ENCODE results near the gene PEX11G. TPM values are rescaled to one million over a fixed set of nuclear protein-coding genes. Genes with fewer than 3 reads are reported as not detected.

Gene PEX11G
- total and polyA plus RNA-seq, 9 of the 15 experiments (the other 6 are each of a cell fraction or from before 2014, with no cell fraction given), result 0.07 to 3.2 (median 0.70) TPM; not detected in 1

DNA sequence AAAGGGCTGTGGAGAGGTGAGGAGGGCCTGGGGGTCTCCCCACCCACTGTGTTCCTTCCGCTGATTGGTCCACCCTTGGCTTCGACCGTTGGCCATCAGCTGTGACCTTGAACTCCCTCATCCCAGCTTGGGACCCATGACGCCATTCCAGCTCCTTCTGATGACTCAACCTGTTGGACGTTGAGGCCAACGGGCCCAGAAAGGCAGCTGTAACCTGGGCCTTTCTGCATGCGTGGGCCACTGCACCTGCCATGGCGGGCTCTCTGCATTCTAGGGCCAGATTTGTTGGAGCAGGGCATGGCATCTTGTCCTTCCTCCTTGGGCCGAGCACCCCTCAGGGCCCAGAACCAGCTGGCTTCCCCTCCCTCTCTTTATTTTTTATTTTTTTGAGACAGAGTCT, 30.2 kb downstream of the PEX11G start (continued):
- TF ChIP-seq, protein P1, sequence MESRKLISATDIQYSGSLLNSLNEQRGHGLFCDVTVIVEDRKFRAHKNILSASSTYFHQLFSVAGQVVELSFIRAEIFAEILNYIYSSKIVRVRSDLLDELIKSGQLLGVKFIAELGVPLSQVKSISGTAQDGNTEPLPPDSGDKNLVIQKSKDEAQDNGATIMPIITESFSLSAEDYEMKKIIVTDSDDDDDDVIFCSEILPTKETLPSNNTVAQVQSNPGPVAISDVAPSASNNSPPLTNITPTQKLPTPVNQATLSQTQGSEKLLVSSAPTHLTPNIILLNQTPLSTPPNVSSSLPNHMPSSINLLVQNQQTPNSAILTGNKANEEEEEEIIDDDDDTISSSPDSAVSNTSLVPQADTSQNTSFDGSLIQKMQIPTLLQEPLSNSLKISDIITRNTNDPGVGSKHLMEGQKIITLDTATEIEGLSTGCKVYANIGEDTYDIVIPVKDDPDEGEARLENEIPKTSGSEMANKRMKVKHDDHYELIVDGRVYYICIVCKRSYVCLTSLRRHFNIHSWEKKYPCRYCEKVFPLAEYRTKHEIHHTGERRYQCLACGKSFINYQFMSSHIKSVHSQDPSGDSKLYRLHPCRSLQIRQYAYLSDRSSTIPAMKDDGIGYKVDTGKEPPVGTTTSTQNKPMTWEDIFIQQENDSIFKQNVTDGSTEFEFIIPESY (CRISPR knock-in tag; IDR thresholded peaks at IDR 0.05), result no peak
- TF ChIP-seq POLR2H (tag; IDR thresholded peaks at IDR 0.05; ENCODE audit: low read depth) (no peak), POLR2AphosphoS5 (IDR thresholded peaks at IDR 0.05; ENCODE audit: control insufficient read depth, insufficient read depth, low read depth, low read length) (no peak), RCOR1 (IDR thresholded peaks at IDR 0.05; ENCODE audit: borderline replicate concordance in 1 of 2, low read depth in 2 of 2, low read length in 2 of 2) (no peak), CHCHD3 (CRISPR knock-in tag; IDR thresholded peaks at IDR 0.05) (no peak)

- Histone ChIP-seq H3K9me1 (ENCODE audit: control insufficient read depth, insufficient read depth, low read length) (no peaks in the 10 kb centered on the region), H3K9ac (ENCODE audit: insufficient read depth in 1 of 2, low read depth in 2 of 2, low read length in 2 of 2) (no peak overlapping the region), H3K36me3 (ENCODE audit: control insufficient read depth, insufficient read depth, low read length) (peaks cover 27% of the 10 kb centered on the region), H3K27ac (ENCODE audit: extremely low read depth, low read depth, low read length) (no peak overlapping the region), H3K79me2 (ENCODE audit: control insufficient read depth, insufficient read depth, low read length) (no peaks in the 10 kb centered on the region), H3K4me1 (replicated peaks in 1 of 2; ENCODE audit: control insufficient read depth in 2 of 2, insufficient read depth in 2 of 2, low read length in 2 of 2) (0 out of 5 replicates have a peak, but pooled peaks cover 0 to 2% of the 10 kb centered on the region in 2 experiments), H4K20me1 (replicated peaks; ENCODE audit: control insufficient read depth, insufficient read depth, low read length) (no peaks in the 10 kb centered on the region), H3K4me3 (no peak overlapping the region), H3K27me3 (ENCODE audit: control insufficient read depth in 2 of 2, insufficient read depth in 2 of 2, low read length in 2 of 2) (no peaks in the 10 kb centered on the region), H3K4me2 (ENCODE audit: insufficient read depth, low read length) (no peak overlapping the region), H2AFZ (ENCODE audit: low read depth, low read length) (no peak overlapping the region), H3K9me3 (replicated peaks; ENCODE audit: control insufficient read depth, insufficient read depth, low read depth, low read length) (peaks cover 8% of the 10 kb centered on the region)
- in situ Hi-C loops (cut with MboI), result no loop called here
- CTCF ChIA-PET (ENCODE audit: low intra/inter-chr PET ratio), result no interaction called here
- no TSS peak for BruUV-seq (replicated peaks)
- POLR2A ChIA-PET, result no interaction called here
- 80% methylated on average over 5 of the region's 11 CpGs for WGBS (ENCODE audit: insufficient coverage, low coverage, missing lambda C conversion rate)
- DNase-seq (ENCODE audit: extremely low read depth in 1 of 4, low spot score in 3 of 4), result no peak
- TF ChIP-seq, protein P2, sequence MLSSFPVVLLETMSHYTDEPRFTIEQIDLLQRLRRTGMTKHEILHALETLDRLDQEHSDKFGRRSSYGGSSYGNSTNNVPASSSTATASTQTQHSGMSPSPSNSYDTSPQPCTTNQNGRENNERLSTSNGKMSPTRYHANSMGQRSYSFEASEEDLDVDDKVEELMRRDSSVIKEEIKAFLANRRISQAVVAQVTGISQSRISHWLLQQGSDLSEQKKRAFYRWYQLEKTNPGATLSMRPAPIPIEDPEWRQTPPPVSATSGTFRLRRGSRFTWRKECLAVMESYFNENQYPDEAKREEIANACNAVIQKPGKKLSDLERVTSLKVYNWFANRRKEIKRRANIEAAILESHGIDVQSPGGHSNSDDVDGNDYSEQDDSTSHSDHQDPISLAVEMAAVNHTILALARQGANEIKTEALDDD (IDR thresholded peaks at IDR 0.05), result no peak
- TF ChIP-seq ZNF124 (CRISPR knock-in tag; IDR thresholded peaks at IDR 0.05) (no peak), ESRRB (CRISPR knock-in tag; IDR thresholded peaks at IDR 0.05; ENCODE audit: borderline replicate concordance) (no peak), CXXC5 (CRISPR knock-in tag; IDR thresholded peaks at IDR 0.05) (no peak), NBN (IDR thresholded peaks at IDR 0.05; ENCODE audit: low read depth) (no peak)
- TF ChIP-seq, protein P3, sequence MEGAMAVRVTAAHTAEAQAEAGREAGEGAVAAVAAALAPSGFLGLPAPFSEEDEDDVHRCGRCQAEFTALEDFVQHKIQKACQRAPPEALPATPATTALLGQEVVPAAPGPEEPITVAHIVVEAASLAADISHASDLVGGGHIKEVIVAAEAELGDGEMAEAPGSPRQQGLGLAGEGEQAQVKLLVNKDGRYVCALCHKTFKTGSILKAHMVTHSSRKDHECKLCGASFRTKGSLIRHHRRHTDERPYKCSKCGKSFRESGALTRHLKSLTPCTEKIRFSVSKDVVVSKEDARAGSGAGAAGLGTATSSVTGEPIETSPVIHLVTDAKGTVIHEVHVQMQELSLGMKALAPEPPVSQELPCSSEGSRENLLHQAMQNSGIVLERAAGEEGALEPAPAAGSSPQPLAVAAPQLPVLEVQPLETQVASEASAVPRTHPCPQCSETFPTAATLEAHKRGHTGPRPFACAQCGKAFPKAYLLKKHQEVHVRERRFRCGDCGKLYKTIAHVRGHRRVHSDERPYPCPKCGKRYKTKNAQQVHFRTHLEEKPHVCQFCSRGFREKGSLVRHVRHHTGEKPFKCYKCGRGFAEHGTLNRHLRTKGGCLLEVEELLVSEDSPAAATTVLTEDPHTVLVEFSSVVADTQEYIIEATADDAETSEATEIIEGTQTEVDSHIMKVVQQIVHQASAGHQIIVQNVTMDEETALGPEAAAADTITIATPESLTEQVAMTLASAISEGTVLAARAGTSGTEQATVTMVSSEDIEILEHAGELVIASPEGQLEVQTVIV (CRISPR knock-in tag; IDR thresholded peaks at IDR 0.05; ENCODE audit: borderline replicate concordance), result no peak
- no peak for ATAC-seq
- intact Hi-C loops (cut with micrococcal nuclease), result no loop called here
- no peak for FAIRE-seq
Observed at GRCh38 chr19:7456964-7457541, 31.8 kb downstream of the PEX11G start.

Measured in K562 (cell line).